WERI-Rb-1 (cell line): ENCODE data around the gene NOB1.

ENCODE experiments used
- DNase-seq: peaks from one replicate; pipeline ENCODE4 v3.0.0-alpha.2; 2020
- H3K27ac ChIP-seq: fragments of 250-450 bp; sonication (Bioruptor Pico); 2 replicates; pipeline ENCODE4 v1.5.1; 2020; ENCODE audit warnings: mild to moderate bottlenecking, moderate library complexity
- H3K27me3 ChIP-seq: fragments of 250-450 bp; sonication (Bioruptor Pico); 2 replicates; pipeline ENCODE4 v1.5.1; 2021; ENCODE audit warnings: mild to moderate bottlenecking, low read depth, moderate library complexity; ENCODE audit not compliant: insufficient read depth, severe bottlenecking
- H3K36me3 ChIP-seq: fragments of 250-450 bp; sonication (Bioruptor Pico); 2 replicates; pipeline ENCODE4 v1.5.1; 2020; ENCODE audit warnings: mild to moderate bottlenecking, moderate library complexity
- H3K4me3 ChIP-seq: 2 replicates; pipeline ENCODE4 v1.5.1; 2011; ENCODE audit warnings: low read depth, mild to moderate bottlenecking, control low read depth, low read length
- H3K9me3 ChIP-seq: fragments of 250-450 bp; sonication (Bioruptor Pico); 2 replicates; pipeline ENCODE4 v1.5.1; 2021; ENCODE audit warnings: mild to moderate bottlenecking, moderate library complexity; ENCODE audit not compliant: severe bottlenecking
- TF ChIP-seq, protein P1 (sequence below): IDR thresholded peaks from 2 replicates; pipeline ENCODE4 v1.5.1; 2011; ENCODE audit warnings: low read depth, mild to moderate bottlenecking, control low read depth, inconsistent platforms, low read length

Gene NOB1

DNA sequence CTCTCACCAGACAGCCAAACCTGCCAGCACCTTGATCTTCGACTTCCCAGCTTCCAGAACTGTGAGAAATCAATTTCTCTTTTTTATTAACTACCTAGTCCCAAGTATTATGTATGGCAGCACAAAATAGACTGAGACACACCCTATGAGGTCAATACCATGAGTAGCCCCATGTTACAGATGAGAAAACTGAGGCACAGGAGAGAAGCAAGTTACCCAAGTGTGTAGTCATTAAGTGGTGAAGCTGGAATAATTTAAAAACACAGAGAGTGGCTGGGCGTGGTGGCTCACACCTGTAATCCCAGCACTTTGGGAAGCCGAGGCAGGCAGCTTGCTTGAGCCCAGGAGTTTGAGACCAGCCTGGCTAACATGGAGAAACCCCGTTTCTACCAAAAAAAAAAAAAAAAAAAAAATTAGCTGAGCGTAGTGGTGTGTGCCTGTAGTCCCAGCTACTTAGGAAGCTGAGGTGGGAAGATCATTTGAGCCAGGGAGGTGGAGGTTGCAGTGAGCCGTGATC, 33.2 kb downstream of the NOB1 start:
- Histone ChIP-seq H3K4me3 (no peak overlapping the region), H3K27me3 (no peaks in the 10 kb centered on the region), H3K27ac (no peak overlapping the region), H3K36me3 (no peaks in the 10 kb centered on the region), H3K9me3 (no peaks in the 10 kb centered on the region)
- no peak for DNase-seq
- TF ChIP-seq, protein P1, sequence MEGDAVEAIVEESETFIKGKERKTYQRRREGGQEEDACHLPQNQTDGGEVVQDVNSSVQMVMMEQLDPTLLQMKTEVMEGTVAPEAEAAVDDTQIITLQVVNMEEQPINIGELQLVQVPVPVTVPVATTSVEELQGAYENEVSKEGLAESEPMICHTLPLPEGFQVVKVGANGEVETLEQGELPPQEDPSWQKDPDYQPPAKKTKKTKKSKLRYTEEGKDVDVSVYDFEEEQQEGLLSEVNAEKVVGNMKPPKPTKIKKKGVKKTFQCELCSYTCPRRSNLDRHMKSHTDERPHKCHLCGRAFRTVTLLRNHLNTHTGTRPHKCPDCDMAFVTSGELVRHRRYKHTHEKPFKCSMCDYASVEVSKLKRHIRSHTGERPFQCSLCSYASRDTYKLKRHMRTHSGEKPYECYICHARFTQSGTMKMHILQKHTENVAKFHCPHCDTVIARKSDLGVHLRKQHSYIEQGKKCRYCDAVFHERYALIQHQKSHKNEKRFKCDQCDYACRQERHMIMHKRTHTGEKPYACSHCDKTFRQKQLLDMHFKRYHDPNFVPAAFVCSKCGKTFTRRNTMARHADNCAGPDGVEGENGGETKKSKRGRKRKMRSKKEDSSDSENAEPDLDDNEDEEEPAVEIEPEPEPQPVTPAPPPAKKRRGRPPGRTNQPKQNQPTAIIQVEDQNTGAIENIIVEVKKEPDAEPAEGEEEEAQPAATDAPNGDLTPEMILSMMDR, result no peak

DNA sequence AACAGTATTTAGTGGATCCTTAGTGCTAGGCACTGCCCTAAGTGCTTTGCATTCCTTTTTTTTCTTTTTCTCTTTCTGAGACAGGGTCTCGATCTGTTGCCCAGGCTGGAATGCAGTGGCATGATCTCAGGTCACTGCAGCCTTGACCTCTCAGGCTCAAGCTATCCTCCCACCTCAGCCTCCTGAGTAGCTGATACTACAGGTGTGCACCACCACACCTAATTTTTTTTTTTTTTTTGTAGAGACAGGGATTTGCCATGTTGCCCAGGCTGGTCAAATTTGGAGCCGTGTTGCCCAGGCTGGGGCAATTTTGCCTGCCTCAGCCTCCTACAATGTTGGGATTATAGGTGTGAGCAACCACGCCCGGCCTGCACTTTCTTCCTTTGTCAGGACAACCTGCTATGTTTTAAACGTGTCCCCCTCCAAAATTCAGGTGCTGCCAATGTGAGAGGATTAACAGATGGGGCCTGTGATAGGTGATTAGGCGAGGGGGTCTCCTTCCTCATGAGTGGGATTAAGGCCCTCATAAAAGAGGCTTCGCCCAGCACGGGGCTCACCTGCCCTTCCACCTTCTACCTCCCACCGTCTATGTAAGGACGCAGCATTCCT, 33.8 kb downstream of the NOB1 start:
- DNase-seq, result no peak
- TF ChIP-seq, protein P1, result no peak

DNA sequence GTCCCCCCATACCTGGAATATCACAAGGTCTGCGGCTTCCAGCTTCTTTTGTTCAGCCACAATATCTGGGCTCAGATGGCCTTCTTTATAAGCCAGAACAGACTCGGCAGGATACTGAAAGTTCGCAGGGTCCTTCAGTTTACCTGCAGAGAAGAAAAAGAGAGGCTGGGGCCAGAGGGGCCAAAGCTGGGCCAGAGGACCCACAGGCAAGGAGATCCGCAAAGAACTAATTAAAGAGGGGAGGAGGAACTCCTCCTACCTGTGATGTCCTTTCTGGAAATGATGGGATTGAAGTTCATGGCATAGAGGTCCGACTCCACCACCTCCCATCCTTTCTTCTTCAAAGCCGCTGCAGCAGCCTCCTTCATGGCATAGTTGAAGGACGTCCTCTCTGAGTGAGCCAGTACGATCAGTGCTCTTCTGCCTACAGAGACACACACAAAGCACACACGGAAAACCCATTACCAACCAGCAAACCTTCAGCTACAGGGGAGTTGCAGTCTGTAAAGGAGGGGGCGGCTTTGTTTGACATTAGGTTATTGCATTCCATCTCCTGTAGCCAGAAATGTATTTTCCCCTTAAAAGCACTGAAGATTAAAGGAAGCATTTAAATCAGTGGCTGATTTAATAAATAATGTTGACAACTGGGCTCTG, 36.5 kb downstream of the NOB1 start:
- Histone ChIP-seq H3K27ac (no peak overlapping the region), H3K4me3 (no peak overlapping the region), H3K27me3 (no peaks in the 10 kb centered on the region), H3K36me3 (no peaks in the 10 kb centered on the region), H3K9me3 (no peaks in the 10 kb centered on the region)
- TF ChIP-seq, protein P1, result no peak
- no peak for DNase-seq

More for the DNA sequence above, 33.8 kb downstream of the NOB1 start:
- Histone ChIP-seq H3K27ac (no peak overlapping the region), H3K36me3 (no peaks in the 10 kb centered on the region), H3K27me3 (no peaks in the 10 kb centered on the region), H3K4me3 (no peak overlapping the region), H3K9me3 (no peaks in the 10 kb centered on the region)

DNA sequence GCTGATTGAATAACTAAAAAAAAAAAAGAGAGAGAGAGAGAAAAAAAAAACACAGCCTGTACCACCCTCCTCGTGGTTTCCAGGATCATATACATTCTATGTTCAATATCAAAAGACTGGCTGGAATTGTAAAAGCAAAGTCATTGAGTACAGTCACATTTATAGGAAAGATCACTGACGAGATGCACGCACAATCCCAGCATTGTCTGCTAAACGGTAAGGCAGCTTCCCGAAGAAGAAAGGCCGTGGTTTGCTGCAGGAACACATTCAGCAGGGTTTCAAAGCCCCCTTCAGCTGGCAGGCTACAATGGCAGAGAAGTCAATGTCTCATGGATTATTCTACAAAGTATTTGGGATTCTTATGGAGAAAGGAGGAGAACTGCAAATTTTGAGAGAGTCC, 37.7 kb downstream of the NOB1 start:
- no peaks in the 10 kb centered on the region for H3K9me3 ChIP-seq
- no peaks in the 10 kb centered on the region for H3K27me3 ChIP-seq
- no peak overlapping the region for H3K27ac ChIP-seq
- TF ChIP-seq, protein P1, result no peak
- no peak for DNase-seq
- no peak overlapping the region for H3K4me3 ChIP-seq
- H3K36me3 ChIP-seq, result no peaks in the 10 kb centered on the region

DNA sequence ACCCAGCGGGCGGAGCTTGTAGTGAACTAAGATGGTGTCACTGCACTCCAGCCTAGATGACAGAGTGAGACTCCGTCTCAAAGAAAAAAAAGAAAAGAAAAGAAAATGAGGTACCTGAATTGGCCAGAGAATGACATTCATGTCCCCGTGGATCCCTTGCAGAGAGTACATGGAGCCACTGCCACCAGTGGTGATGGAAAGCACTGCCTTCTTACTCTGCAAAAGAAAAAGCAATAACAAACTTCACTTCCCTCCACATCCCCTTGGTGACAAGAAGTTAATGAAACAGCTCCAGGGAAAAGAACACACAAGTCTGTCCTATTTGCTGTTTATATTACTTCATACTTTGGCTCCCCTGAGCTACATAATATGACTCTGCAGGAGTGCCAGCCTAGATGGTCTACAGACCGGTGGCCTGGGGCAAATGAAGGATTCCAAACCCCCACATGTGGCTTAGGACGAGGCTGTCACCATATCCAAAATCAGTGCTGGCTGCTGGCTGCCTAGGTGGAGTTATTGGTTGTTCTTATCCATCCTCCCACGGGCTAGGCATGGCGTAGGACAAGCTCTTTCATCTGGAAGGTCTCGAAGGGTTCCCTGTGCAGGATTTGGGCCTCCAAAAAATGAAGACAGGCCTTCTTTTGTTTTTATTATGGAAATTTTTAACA, 41.7 kb downstream of the NOB1 start:
- H3K4me3 ChIP-seq, result no peak overlapping the region
- H3K27me3 ChIP-seq, result no peaks in the 10 kb centered on the region
- DNase-seq, result no peak
- no peaks in the 10 kb centered on the region for H3K9me3 ChIP-seq
- H3K27ac ChIP-seq, result no peak overlapping the region
- no peaks in the 10 kb centered on the region for H3K36me3 ChIP-seq
- TF ChIP-seq, protein P1, result no peak
